SK-N-SH (cell line): ENCODE results near the gene RAB10.

Experiments
- CTCF ChIP-seq: fragments of 200-600 bp; sonication (generic); IDR thresholded peaks from 2 replicates; pipeline ENCODE4 v1.6.1; 2017; ENCODE audit warnings: antibody characterized with exemption, mild to moderate bottlenecking, moderate library complexity
- EP300 ChIP-seq, 2 experiments: IDR thresholded peaks; 2 replicates each; pipeline versions ENCODE4 v1.4.0 to v1.6.1; 2012; ENCODE audit warnings: borderline replicate concordance in 1 of 2, low read depth in 1 of 2, low read length in 1 of 2
- JUND ChIP-seq: IDR thresholded peaks from 2 replicates; pipeline ENCODE4 v1.4.0; 2012
- MAX ChIP-seq: IDR thresholded peaks from 2 replicates; pipeline ENCODE4 v1.4.0; 2012; ENCODE audit warnings: low read depth
- POLR2AphosphoS5 ChIP-seq: IDR thresholded peaks from 2 replicates; pipeline ENCODE4 v1.6.1; 2012; ENCODE audit warnings: low read depth, low read length
- RCOR1 ChIP-seq: fragments of 150-350 bp; IDR thresholded peaks from 2 replicates; pipeline ENCODE4 v1.6.1; 2017; ENCODE audit warnings: antibody characterized with exemption, low read length
- REST ChIP-seq: IDR thresholded peaks from 2 replicates; pipeline ENCODE4 v1.6.1; 2012; ENCODE audit warnings: mild to moderate bottlenecking, low read depth, low read length, moderate library complexity
- TAF1 ChIP-seq: IDR thresholded peaks from 2 replicates; pipeline ENCODE4 v1.6.1; 2012; ENCODE audit warnings: low read depth, mild to moderate bottlenecking, low read length, moderate library complexity, borderline replicate concordance

GRCh38 chr2:26088038-26088643 is 54.3 kb downstream of the RAB10 start:
- TF ChIP-seq TAF1 (no peak), POLR2AphosphoS5 (no peak), JUND (no peak), CTCF (peak; percentile 80), REST (no peak), EP300 (IDR thresholded peaks at IDR 0.05; ENCODE audit: borderline replicate concordance in 1 of 2, low read depth in 1 of 2, low read length in 1 of 2) (no peak), MAX (no peak), RCOR1 (0 out of 2 replicates have a peak, but pooled peaks have one; percentile 13)
